Activated CD4-positive, alpha-beta T cell treated with anti-CD3 and anti-CD28 coated beads, Interleukin-2, amount 50 U/mL, for 16 hours (primary cell): Measurements from ENCODE around the gene TRPT1.
A peak's percentile ranks its signal among the peaks of the same experiment; 100 is the strongest.

Source experiments
- DNase-seq: peaks from one replicate; pipeline ENCODE4 v3.0.0-alpha.2; 2020

The TRPT1 gene

GRCh38 chr11:64206457-64207255, 19.3 kb downstream of the TRPT1 start, which contains the start of gene FERMT3:
Gene FERMT3, plus strand, starts transcription at chr11:64206721. Its CDS starts 644 bp downstream, at chr11:64207365.
- DNase-seq: peak; percentile 88

GRCh38 chr11:64204464-64204989, 21.5 kb downstream of the TRPT1 start:
- peak; percentile 74 for DNase-seq

GRCh38 chr11:64204080-64204440, 21.9 kb downstream of the TRPT1 start:
- no peak for DNase-seq

GRCh38 chr11:64203421-64204079, 22.4 kb downstream of the TRPT1 start:
- DNase-seq: no peak

GRCh38 chr11:64202992-64203391, 23.0 kb downstream of the TRPT1 start:
- DNase-seq: no peak

GRCh38 chr11:64201543-64201942, 24.4 kb downstream of the TRPT1 start:
- DNase-seq: no peak

GRCh38 chr11:64198511-64198910, 27.5 kb downstream of the TRPT1 start:
- no peak for DNase-seq

- DNase-seq: no peak
Observed at GRCh38 chr11:64196626-64197025, 29.4 kb downstream of the TRPT1 start.

- no peak for DNase-seq
Observed at GRCh38 chr11:64192434-64192833, 33.6 kb downstream of the TRPT1 start.

GRCh38 chr11:64186492-64187165, 39.4 kb downstream of the TRPT1 start:
- peak; percentile 59 for DNase-seq

GRCh38 chr11:64185693-64186491, 40.1 kb downstream of the TRPT1 start, which contains the start of gene STIP1:
Gene STIP1, plus strand, starts transcription at chr11:64186171. Its CDS starts 91 bp downstream, at chr11:64186262.
- DNase-seq: peak; percentile 100

- DNase-seq: no peak
Observed at GRCh38 chr11:64185175-64185692, 40.8 kb downstream of the TRPT1 start.

- DNase-seq: no peak
Observed at GRCh38 chr11:64183890-64184289, 42.1 kb downstream of the TRPT1 start.

- peak; percentile 52 for DNase-seq
Observed at GRCh38 chr11:64181506-64182411, 44.2 kb downstream of the TRPT1 start.

GRCh38 chr11:64180891-64181290, 45.1 kb downstream of the TRPT1 start:
- no peak for DNase-seq

GRCh38 chr11:64178951-64179639, 46.9 kb downstream of the TRPT1 start:
- no peak for DNase-seq

GRCh38 chr11:64178203-64178602, 47.8 kb downstream of the TRPT1 start:
- DNase-seq: peak; percentile 32

GRCh38 chr11:64176751-64177150, 49.2 kb downstream of the TRPT1 start:
- no peak for DNase-seq
